Colonic mucosa (tissue), 4 donors: ENCODE measurements around the gene MCF2L. TPM values are rescaled to one million over a fixed set of nuclear protein-coding genes. Genes with fewer than 3 reads are reported as not detected.

ENCODE experiments used
- DNase-seq: peaks from one replicate; pipeline ENCODE4 v3.0.0-alpha.2; 2020
- H3K27ac ChIP-seq: fragments of 200-600 bp; one replicate; pipeline ENCODE4 v1.8.0; 2021
- H3K27me3 ChIP-seq: fragments of 200-600 bp; one replicate; pipeline ENCODE4 v1.8.0; 2021
- H3K36me3 ChIP-seq: fragments of 200-600 bp; one replicate; pipeline ENCODE4 v1.8.0; 2021
- H3K4me1 ChIP-seq: fragments of 200-600 bp; one replicate; pipeline ENCODE4 v1.8.0; 2021; ENCODE audit warnings: mild to moderate bottlenecking
- H3K4me3 ChIP-seq: fragments of 200-600 bp; one replicate; pipeline ENCODE4 v1.8.0; 2021
- H3K9ac ChIP-seq, 2 donors: one replicate each; pipeline ENCODE4 v1.7.0; 2013; ENCODE audit warnings: control low read depth in 2 of 2, low read depth in 2 of 2, low read length in 2 of 2
- H3K9me3 ChIP-seq: fragments of 200-600 bp; one replicate; pipeline ENCODE4 v1.8.0; 2021
- intact Hi-C: fragments of 100-400 bp; cut with DNase I; formaldehyde crosslinking; loops from one replicate; pipeline ENCODE4 v1.14.1; 2022
- total RNA-seq, 2 donors: library from RNA; stranded (reverse); fragmentation: NEBNext Ultra II Directional in 1 of 2; extraction: Animal tissue kit (Norgen Biotek cat#: 25700) in 1 of 2; gene quantifications; one replicate each; pipeline ENCODE4 v1.2.1, GENCODE V29; 2021
- TF ChIP-seq, protein P1 (sequence below): fragments of 200-600 bp; IDR thresholded peaks from one replicate; pipeline ENCODE4 v1.8.0; 2022; ENCODE audit warnings: antibody characterized with exemption, mild to moderate bottlenecking
- donor health status: healthy.
- donor health status: DM: no; HTN: no; CAD: no.
- donor health status: DM: no; HTN: no; CAD: no.

Gene MCF2L
- total RNA-seq, 2 donors from 2014 or later: 45.0 to 88.3 TPM

- H3K27ac ChIP-seq: no peak overlapping the region
- peaks cover 40% of the 10 kb centered on the region for H3K4me1 ChIP-seq
Measured at GRCh38 chr13:112994084-112994780, 25.2 kb downstream of the MCF2L start.

GRCh38 chr13:112994781-112995355 lies 25.9 kb downstream of the MCF2L start:
- H3K9me3 ChIP-seq: no peaks in the 10 kb centered on the region
- intact Hi-C loops: no loop called here
- H3K27ac ChIP-seq: peak overlapping the region; percentile 35
- TF ChIP-seq, protein P1, sequence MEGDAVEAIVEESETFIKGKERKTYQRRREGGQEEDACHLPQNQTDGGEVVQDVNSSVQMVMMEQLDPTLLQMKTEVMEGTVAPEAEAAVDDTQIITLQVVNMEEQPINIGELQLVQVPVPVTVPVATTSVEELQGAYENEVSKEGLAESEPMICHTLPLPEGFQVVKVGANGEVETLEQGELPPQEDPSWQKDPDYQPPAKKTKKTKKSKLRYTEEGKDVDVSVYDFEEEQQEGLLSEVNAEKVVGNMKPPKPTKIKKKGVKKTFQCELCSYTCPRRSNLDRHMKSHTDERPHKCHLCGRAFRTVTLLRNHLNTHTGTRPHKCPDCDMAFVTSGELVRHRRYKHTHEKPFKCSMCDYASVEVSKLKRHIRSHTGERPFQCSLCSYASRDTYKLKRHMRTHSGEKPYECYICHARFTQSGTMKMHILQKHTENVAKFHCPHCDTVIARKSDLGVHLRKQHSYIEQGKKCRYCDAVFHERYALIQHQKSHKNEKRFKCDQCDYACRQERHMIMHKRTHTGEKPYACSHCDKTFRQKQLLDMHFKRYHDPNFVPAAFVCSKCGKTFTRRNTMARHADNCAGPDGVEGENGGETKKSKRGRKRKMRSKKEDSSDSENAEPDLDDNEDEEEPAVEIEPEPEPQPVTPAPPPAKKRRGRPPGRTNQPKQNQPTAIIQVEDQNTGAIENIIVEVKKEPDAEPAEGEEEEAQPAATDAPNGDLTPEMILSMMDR: no peak
- no peaks in the 10 kb centered on the region for H3K36me3 ChIP-seq
- no peaks in the 10 kb centered on the region for H3K27me3 ChIP-seq
- DNase-seq: no peak
- H3K9ac ChIP-seq: peak overlapping the region in 1 of 2 donors; percentile 59
- no peak overlapping the region for H3K4me3 ChIP-seq
- peaks cover 40% of the 10 kb centered on the region for H3K4me1 ChIP-seq

More at GRCh38 chr13:112994084-112994780, 25.2 kb downstream of the MCF2L start:
- no peaks in the 10 kb centered on the region for H3K36me3 ChIP-seq
- DNase-seq: no peak
- H3K27me3 ChIP-seq: no peaks in the 10 kb centered on the region
- H3K9me3 ChIP-seq: no peaks in the 10 kb centered on the region
- intact Hi-C loops: no loop called here
- no peak overlapping the region for H3K9ac ChIP-seq
- TF ChIP-seq, protein P1: no peak
- H3K4me3 ChIP-seq: no peak overlapping the region

- peak; percentile 86 for DNase-seq
- Histone ChIP-seq H3K27me3 (no peaks in the 10 kb centered on the region), H3K4me1 (peaks cover 36% of the 10 kb centered on the region), H3K36me3 (no peaks in the 10 kb centered on the region), H3K9ac (peak overlapping the region; percentile 59), H3K9me3 (no peaks in the 10 kb centered on the region), H3K4me3 (no peak overlapping the region), H3K27ac (peak overlapping the region; percentile 77)
- TF ChIP-seq, protein P1: peak; percentile 17
- intact Hi-C loops: no loop called here
Measured at GRCh38 chr13:112995395-112996191, 26.6 kb downstream of the MCF2L start.

DNA sequence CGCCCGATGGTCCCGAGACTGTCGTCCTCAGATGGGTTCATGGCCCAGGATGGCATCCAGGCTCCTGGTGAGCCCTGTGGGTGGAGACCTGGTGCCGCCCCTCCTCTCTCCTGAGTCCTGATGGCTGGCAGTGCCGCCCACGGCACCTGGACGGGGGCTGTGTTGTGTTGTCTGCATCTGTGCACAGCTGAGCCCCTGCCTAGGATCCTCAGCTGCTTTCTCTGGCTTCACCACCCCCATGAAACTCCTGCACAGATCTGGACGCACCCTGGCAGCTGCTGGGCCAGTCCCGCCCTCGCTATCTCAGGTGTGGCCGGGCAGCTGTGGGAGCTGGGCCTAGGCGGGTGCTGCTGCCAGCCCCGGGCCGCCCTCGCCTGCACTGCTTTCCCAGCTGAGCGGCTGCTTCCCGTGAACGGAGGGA lies 27.7 kb downstream of the MCF2L start:
- Histone ChIP-seq H3K9me3 (no peaks in the 10 kb centered on the region), H3K9ac (peak overlapping the region; percentile 37 to 59), H3K27me3 (no peaks in the 10 kb centered on the region), H3K4me1 (peaks cover 33% of the 10 kb centered on the region), H3K4me3 (no peak overlapping the region), H3K36me3 (no peaks in the 10 kb centered on the region), H3K27ac (peak overlapping the region; percentile 77)
- peak; percentile 80 for DNase-seq
- TF ChIP-seq, protein P1: no peak
- intact Hi-C loops: no loop called here
